Measurements from ENCODE around the gene CUX1.

GRCh38 chr7:101900103-101900502 is 82.7 kb downstream of the CUX1 start:
- TF ChIP-seq POLR2AphosphoS5 (IDR thresholded peaks at IDR 0.05) (no peak), CTCF (IDR thresholded peaks at IDR 0.05) (no peak), POLR2A (IDR thresholded peaks at IDR 0.05) (no peak)

Measured in breast epithelium (tissue), 3 donors.